Sigmoid colon (tissue), 7 donors: ENCODE measurements around the gene PTBP3. TPM values are rescaled to one million over a fixed set of nuclear protein-coding genes. Genes with fewer than 3 reads are reported as not detected.

Experiments
- DNase-seq: peaks from one replicate; pipeline ENCODE4 v3.0.0-alpha.2; 2019
- H3K27ac ChIP-seq, 4 donors: fragments of 200-600 bp; sonication (generic); one replicate each; pipeline ENCODE4 v1.5.1; 2016 to 2019; ENCODE audit warnings: mild to moderate bottlenecking in 1 of 4
- H3K27me3 ChIP-seq, 3 donors: fragments of 200-600 bp; sonication (generic); one replicate each; pipeline ENCODE4 v1.5.1; 2019; ENCODE audit warnings: mild to moderate bottlenecking in 1 of 3
- H3K36me3 ChIP-seq, 4 donors: fragments of 200-600 bp; sonication (generic); one replicate each; pipeline ENCODE4 v1.5.1; 2016 to 2019
- H3K4me1 ChIP-seq, 4 donors: fragments of 200-600 bp; sonication (generic); one replicate each; pipeline ENCODE4 v1.5.1; 2017 to 2019
- H3K4me3 ChIP-seq, 4 donors: fragments of 200-600 bp; sonication (generic); one replicate each; pipeline ENCODE4 v1.5.1; 2017 to 2019; ENCODE audit warnings: mild to moderate bottlenecking in 2 of 4, moderate library complexity in 1 of 4
- H3K9me3 ChIP-seq, 4 donors: fragments of 200-600 bp in 3 of 4; sonication (generic) in 3 of 4; one replicate each; pipeline versions ENCODE4 v1.5.1 to v1.6.1; 2013 to 2019
- EP300 ChIP-seq, 4 donors: sonication (generic); formaldehyde crosslinking; IDR thresholded peaks; one replicate each; pipeline ENCODE4 v1.6.1; 2017; ENCODE audit warnings: antibody characterized with exemption in 4 of 4
- POLR2A ChIP-seq, 2 donors: fragments of 450-650 bp; IDR thresholded peaks; one replicate each; pipeline ENCODE4 v1.6.1; 2016; ENCODE audit warnings: antibody characterized with exemption in 2 of 2, mild to moderate bottlenecking in 2 of 2, moderate library complexity in 2 of 2
- POLR2AphosphoS5 ChIP-seq, 4 donors: sonication (generic); formaldehyde crosslinking; IDR thresholded peaks; one replicate each; pipeline ENCODE4 v1.6.1; 2017; ENCODE audit warnings: antibody characterized with exemption in 4 of 4
- WGBS, 2 donors: extraction: QIAGEN DNeasy Blood & Tissue Kit; methylation state at CpG; one replicate each; pipeline ENCODE4 v1.1.7; 2013; 5-methylcytosine and 5-hydroxymethylcytosine counted together
- intact Hi-C: fragments of 100-400 bp; cut with DNase I; formaldehyde crosslinking; loops from one replicate; pipeline ENCODE4 v1.15.1; 2023
- polyA plus RNA-seq, 3 donors: library from polyadenylated mRNA; stranded (reverse); fragments of 200-250 nt; gene quantifications; one replicate each; pipeline ENCODE4 v1.2.3, GENCODE V29; 2013
- total RNA-seq, 4 donors: library from RNA; depleted of rRNA; stranded (reverse); fragments of >200 nt; gene quantifications; one replicate each; pipeline ENCODE4 v1.1.0, GENCODE V29; 2016
- TF ChIP-seq, protein P1 (sequence below), 4 experiments: fragments of 450-650 bp in 3 of 4; fragments of 200-600 bp in 1 of 4; IDR thresholded peaks; one replicate each; pipeline ENCODE4 v1.5.1; 2016 to 2019; ENCODE audit warnings: antibody characterized with exemption in 4 of 4, mild to moderate bottlenecking in 3 of 4, moderate library complexity in 2 of 4
- donor health status: healthy with polysubstance abuse.
- donor health status: Bipolar disorder and iron deficiency.
- donor health status: healthy.

Gene PTBP3
- total and polyA plus RNA-seq, 7 donors: 19.4 to 42.5 (median 24.0) TPM

- WGBS, 2 donors: 93 to 95% methylated on average over 3 of the region's 3 CpGs
- intact Hi-C loops: no loop called here
- no peak overlapping the region for H3K4me3 ChIP-seq
- no peak for DNase-seq
- no peaks in the 10 kb centered on the region for H3K4me1 ChIP-seq
- peaks cover 0 to 30% (median 0%) of the 10 kb centered on the region in 4 donors for H3K36me3 ChIP-seq
- H3K27me3 ChIP-seq: no peaks in the 10 kb centered on the region
- H3K9me3 ChIP-seq: no peaks in the 10 kb centered on the region
- TF ChIP-seq POLR2AphosphoS5 (IDR thresholded peaks at IDR 0.05): no peak
- TF ChIP-seq, protein P1, sequence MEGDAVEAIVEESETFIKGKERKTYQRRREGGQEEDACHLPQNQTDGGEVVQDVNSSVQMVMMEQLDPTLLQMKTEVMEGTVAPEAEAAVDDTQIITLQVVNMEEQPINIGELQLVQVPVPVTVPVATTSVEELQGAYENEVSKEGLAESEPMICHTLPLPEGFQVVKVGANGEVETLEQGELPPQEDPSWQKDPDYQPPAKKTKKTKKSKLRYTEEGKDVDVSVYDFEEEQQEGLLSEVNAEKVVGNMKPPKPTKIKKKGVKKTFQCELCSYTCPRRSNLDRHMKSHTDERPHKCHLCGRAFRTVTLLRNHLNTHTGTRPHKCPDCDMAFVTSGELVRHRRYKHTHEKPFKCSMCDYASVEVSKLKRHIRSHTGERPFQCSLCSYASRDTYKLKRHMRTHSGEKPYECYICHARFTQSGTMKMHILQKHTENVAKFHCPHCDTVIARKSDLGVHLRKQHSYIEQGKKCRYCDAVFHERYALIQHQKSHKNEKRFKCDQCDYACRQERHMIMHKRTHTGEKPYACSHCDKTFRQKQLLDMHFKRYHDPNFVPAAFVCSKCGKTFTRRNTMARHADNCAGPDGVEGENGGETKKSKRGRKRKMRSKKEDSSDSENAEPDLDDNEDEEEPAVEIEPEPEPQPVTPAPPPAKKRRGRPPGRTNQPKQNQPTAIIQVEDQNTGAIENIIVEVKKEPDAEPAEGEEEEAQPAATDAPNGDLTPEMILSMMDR (IDR thresholded peaks at IDR 0.05): no peak
- no peak for TF ChIP-seq EP300 (IDR thresholded peaks at IDR 0.05)
- no peak for TF ChIP-seq POLR2A (IDR thresholded peaks at IDR 0.05)
- no peak overlapping the region for H3K27ac ChIP-seq
These were observed 70.8 kb downstream of the PTBP3 start for GRCh38 chr9:112262577-112262976.

DNA sequence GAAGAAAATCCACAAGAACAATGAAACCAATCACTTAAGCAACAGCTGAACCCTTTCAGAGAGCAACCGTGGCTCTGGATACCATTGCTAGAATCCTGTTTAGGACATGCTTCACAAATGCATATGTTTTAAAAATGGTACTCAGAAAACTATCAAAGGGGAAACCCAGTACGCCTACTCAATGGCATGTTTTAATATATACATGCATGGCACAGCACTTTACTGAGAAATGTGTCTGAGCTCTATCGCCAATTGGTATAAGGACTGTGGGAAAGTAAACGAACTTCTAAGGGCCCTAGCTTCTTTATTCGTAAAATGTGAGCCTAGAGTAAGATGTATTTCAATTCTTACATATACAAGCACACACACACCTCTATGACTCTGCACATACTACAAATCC is 72.3 kb downstream of the PTBP3 start:
- DNase-seq: no peak
- Histone ChIP-seq H3K9me3 (no peaks in the 10 kb centered on the region), H3K27me3 (no peaks in the 10 kb centered on the region), H3K27ac (no peak overlapping the region), H3K4me1 (no peaks in the 10 kb centered on the region), H3K4me3 (no peak overlapping the region), H3K36me3 (peaks cover 0 to 17% (median 0%) of the 10 kb centered on the region in 4 donors)
- intact Hi-C loops: no loop called here
- 88 to 90% methylated on average over 5 of the region's 5 CpGs for WGBS, 2 donors
- TF ChIP-seq EP300 (IDR thresholded peaks at IDR 0.05) (no peak), POLR2A (IDR thresholded peaks at IDR 0.05) (no peak), POLR2AphosphoS5 (IDR thresholded peaks at IDR 0.05) (no peak)
- TF ChIP-seq, protein P1 (IDR thresholded peaks at IDR 0.05): no peak

DNA sequence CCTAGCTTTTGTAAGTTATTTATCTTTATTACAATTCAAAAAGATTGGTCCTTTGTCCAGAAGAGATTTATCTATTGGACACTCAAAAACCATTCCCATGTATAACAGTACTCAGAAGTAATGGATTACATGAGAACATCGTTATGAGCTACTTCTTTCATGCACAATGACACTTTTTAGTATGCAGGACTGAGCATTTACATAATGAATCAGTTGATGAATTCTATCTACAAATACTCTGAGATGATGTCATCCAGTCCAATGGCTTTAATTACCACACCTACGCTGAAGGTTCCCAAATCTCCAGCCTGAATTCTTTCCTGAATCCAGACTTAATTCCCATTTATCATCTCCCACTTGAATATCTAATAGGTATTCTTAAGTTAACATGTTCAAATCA is 75.3 kb downstream of the PTBP3 start:
- Histone ChIP-seq H3K4me1 (no peaks in the 10 kb centered on the region), H3K4me3 (no peak overlapping the region), H3K36me3 (peaks cover 0 to 10% (median 0%) of the 10 kb centered on the region in 4 donors), H3K27me3 (no peaks in the 10 kb centered on the region), H3K9me3 (no peaks in the 10 kb centered on the region), H3K27ac (no peak overlapping the region)
- TF ChIP-seq POLR2A (IDR thresholded peaks at IDR 0.05): no peak
- TF ChIP-seq, protein P1 (IDR thresholded peaks at IDR 0.05): no peak
- TF ChIP-seq POLR2AphosphoS5 (IDR thresholded peaks at IDR 0.05): no peak
- TF ChIP-seq EP300 (IDR thresholded peaks at IDR 0.05): no peak
- intact Hi-C loops: no loop called here
- WGBS, 2 donors: 94 to 97% methylated on average over 2 of the region's 2 CpGs
- no peak for DNase-seq

DNA sequence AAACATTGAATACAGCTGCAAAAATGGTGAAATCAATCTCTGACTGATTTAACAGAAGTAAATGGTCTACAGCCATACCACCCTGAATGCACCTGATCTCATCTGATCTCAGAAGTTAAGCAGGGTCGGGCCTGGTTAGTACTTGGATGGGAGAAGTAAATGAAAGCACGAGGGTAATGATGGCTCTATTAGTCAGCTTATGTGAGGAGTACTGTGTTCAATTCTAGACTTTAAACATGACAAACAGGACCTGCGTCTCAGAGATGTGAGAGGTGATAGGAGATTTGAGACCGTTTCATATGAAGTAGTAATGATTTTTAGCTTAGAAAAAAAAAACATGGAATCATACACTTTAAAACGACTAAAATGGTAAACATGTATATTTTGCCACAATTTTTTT is 81.2 kb downstream of the PTBP3 start:
- intact Hi-C loops: no loop called here
- no peak for TF ChIP-seq EP300 (IDR thresholded peaks at IDR 0.05)
- no peak for TF ChIP-seq POLR2A (IDR thresholded peaks at IDR 0.05)
- WGBS, 2 donors: 84 to 89% methylated on average over 5 of the region's 5 CpGs

DNA sequence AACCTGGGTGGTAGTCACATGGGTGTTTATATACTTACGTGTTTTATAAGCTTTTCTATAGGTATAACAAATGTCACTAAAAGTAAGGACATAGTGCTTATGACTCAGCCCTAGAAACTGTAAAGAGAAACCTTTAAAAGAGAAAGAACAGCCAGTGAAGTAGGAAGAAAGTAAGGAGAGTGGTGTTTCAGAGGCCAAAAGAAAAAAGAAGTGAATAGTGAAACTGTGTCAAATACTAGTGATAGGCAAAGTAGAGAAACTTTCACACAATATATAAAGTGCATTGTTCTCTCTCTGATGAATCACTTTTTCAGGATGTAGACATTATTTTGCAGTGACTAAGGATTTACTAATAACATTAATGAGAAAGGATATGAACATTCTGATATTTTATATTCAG is 84.1 kb downstream of the PTBP3 start:
- Histone ChIP-seq H3K36me3 (peaks cover 0 to 5% (median 0%) of the 10 kb centered on the region in 4 donors), H3K27ac (no peak overlapping the region), H3K27me3 (no peaks in the 10 kb centered on the region), H3K9me3 (no peaks in the 10 kb centered on the region), H3K4me3 (no peak overlapping the region), H3K4me1 (no peaks in the 10 kb centered on the region)
- DNase-seq: no peak
- WGBS, 2 donors: 32 to 77% methylated on average over 1 of the region's 1 CpG
- TF ChIP-seq EP300 (IDR thresholded peaks at IDR 0.05) (no peak), POLR2AphosphoS5 (IDR thresholded peaks at IDR 0.05) (no peak), POLR2A (IDR thresholded peaks at IDR 0.05) (no peak)
- TF ChIP-seq, protein P1 (IDR thresholded peaks at IDR 0.05): no peak
- intact Hi-C loops: no loop called here

More for the DNA sequence above, 81.2 kb downstream of the PTBP3 start:
- Histone ChIP-seq H3K27ac (no peak overlapping the region), H3K36me3 (peaks cover 0 to 5% (median 0%) of the 10 kb centered on the region in 4 donors), H3K4me3 (no peak overlapping the region), H3K4me1 (no peaks in the 10 kb centered on the region), H3K27me3 (no peaks in the 10 kb centered on the region), H3K9me3 (no peaks in the 10 kb centered on the region)
- DNase-seq: no peak
